ENCODE results near the gene HIRA.

HIRA gene

GRCh38 chr22:19357270-19358105 is 74.0 kb downstream of the HIRA start:
- peak; percentile 49 for DNase-seq (ENCODE audit: low spot score)

DNA sequence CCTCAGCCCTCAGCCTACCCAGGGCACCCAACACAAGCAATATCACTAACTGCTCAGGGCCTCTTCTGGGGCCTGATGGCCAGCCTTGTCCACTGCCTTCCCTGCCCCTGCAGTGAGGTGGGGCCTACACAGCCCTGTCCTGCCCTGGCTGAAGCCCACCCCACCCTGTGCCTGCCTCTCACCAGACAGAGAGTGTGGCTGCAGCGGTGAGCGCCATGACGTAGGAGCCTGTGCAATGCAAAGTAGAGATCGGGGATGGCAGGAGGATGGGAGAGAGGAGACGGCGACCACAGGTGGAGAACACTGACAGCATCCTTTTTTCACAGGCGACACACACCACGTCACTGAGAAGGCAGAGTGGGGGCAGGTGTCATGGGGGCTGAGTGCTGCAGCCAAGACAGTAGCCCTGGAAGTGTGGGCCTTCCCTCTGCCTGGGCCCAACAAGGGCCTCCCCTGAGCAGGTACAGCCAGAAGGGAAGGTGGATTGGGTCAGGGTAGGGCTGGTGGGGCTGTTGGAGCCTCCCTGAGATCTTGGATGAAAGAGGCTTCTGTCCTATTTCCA is 74.7 kb downstream of the HIRA start:
- DNase-seq (ENCODE audit: low spot score) = no peak

DNA sequence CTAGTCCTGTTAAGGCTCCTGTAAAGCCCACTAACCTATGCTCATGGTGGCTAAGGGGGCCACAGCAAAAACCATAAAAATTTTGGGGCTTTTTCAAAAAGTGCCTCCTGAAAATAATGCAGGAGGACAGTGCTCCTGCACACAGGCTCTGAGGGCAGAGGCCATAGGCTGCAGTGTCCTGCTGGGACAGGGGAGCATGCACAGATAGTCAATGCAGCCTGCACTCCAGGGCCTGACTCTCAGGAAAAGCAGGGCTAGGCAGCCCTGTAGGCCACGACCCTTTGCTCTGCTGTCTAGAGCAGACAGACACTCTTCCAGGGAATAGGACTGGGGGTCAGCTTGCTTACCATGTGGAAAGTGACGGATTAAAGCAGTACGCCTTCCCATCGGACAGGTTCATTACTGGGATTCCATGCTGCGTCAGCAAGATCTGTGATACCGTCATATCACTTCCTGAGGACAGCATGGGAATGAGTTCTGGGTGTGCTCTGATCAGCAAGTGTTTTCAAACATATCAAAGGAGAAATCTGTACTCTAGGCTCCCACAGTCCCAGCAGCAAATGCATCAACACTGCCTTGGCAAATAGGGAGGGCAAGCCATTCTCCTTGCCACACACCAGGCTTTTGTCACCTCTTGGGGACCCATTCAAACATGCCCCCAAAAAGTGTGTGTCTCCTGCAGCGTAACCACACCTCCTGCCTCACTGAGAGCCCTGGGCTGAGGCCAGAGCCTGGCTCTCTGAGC is 75.9 kb downstream of the HIRA start:
- no peak for DNase-seq (ENCODE audit: low spot score)

GRCh38 chr22:19354201-19354600 is 77.3 kb downstream of the HIRA start:
- DNase-seq (ENCODE audit: low spot score) = no peak

GRCh38 chr22:19353363-19354131 is 78.0 kb downstream of the HIRA start:
- DNase-seq (ENCODE audit: low spot score) = no peak

- DNase-seq (ENCODE audit: low spot score) = no peak
These were observed 78.8 kb downstream of the HIRA start for GRCh38 chr22:19352766-19353165.

DNA sequence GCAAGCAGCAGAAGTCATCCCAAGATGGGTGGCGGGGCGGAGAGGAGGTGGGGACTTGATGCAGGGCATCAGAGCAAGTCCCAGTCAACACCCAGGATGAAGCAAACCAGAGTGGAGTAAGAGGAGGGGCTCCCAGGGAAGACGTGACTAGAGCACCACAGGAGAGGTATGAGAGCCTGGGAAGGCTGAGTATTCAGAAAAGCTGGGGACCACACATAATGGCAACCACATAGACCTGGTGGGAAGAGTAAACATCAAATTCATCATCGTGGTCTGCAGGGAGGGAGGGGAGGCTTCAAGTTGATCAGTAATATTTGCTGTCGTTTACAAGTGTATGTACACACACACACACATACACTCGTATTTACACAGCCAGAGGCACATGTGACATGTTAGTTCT is 79.3 kb downstream of the HIRA start:
- DNase-seq (ENCODE audit: low spot score) = no peak

GRCh38 chr22:19351604-19352003 is 79.9 kb downstream of the HIRA start:
- DNase-seq (ENCODE audit: low spot score) = no peak

DNA sequence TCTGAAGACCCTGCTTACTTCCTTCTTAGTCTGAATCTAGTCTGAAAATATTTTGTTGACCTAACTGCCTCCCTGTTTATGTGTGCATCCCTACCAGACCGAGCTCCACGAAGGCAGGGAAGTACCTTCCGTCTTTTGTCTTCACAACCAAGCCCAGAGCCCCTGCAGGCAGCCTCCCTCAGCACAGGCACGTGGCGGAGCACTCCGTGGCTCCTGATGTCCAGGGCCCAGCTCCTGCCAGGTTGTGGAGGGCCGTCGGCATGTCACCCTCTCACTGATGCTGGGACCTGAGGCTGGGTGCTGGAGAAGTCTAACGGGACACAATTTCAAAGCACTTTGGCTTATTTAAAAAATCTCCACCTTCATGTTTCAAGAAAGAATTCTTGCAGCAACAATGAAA is 80.6 kb downstream of the HIRA start:
- DNase-seq (ENCODE audit: low spot score) = no peak

GRCh38 chr22:19350476-19350859 is 81.1 kb downstream of the HIRA start:
- no peak for DNase-seq (ENCODE audit: low spot score)

DNA sequence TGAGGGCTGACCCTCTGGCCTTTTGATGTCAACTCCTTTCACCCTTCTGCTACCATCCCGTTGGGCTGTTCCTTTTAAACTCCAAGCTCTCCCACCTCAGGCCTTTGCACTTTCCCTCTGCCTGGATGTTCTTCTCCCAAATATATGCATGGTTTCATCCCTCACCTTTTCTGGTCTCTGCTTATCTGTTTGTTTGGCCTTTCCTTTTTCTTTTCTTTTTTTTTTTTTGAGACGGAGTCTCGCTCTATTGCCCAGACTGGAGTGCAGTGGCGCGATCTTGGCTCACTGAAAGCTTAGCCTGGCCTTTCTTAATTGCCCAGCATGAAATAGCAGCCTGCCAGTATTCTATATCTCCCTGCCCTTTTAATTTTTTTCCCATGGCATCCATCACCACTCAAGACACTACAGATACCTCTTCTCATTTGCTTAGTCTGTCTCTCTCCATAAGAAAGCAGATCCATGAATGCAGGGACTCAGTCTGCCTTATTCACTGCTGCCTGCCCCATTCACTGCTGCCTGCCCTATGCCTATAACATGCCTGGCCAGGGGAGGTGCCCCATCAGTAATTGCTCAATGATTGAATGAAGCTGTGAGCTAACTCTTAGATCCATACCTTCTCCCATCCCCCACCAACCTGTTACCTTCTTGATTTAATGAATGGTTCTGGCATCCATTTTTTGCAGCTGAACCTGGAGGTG is 81.6 kb downstream of the HIRA start:
- DNase-seq (ENCODE audit: low spot score) = no peak

GRCh38 chr22:19346677-19347265 is 84.8 kb downstream of the HIRA start:
- no peak for DNase-seq (ENCODE audit: low spot score)

DNA sequence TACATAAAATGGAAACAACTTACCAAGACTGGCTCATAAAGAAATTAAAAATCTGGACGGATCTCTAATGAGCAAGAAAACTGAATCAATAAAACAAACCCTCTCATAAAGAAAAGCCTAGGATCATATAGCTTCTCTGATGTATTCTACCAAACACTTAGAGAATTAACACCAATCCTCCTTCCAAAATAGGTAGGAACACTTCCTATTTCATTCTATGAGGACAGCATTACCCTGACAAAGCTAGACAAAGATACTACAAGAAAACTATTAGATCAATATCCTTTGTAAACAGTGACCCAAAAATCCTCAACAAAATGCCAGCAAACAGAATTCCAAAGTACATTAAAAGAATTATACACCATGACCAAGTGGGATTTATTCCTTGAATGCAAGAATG is 87.1 kb downstream of the HIRA start:
- no peak for DNase-seq (ENCODE audit: low spot score)

DNA sequence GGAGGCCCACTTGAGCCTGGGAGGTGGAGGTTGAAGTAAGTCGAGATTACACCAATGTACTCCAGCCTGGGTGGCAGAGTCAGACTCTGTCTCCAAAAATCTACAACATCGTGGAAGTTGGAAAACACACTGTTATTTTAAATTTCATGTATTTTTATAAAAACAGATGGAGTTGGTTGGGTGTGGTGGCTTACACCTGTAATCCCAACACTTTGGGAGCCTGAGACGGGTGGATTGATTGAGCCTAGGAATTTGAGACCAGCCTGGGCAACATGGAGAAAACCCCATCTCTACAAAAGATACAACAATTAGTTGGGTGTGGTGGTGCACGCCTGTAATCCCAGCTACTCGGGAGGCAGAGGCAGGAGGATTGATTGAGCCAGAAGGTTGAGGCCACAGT is 88.1 kb downstream of the HIRA start:
- DNase-seq (ENCODE audit: low spot score) = no peak

- DNase-seq (ENCODE audit: low spot score) = no peak
These were observed 90.0 kb downstream of the HIRA start for GRCh38 chr22:19341500-19341899.

DNA sequence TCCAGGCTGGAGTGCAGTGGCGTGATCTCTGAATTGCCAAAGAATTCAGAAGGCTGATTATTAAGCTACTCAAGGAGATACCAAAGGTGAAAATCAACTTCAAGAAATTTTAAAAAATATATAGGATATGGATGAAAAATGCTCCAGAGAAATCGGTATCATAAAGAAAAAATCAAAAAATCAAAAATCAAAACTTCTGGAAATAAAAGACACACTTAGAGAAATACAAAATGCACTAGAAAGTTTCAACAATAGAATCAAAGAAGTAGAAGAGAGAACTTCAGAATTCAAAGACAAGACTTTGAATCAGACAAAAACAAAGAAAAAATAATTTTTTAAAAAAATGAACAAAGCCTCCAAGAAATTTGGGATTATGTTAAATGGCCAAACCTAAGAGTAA is 94.4 kb downstream of the HIRA start:
- DNase-seq (ENCODE audit: low spot score) = no peak

GRCh38 chr22:19336133-19337075 is 95.1 kb downstream of the HIRA start:
- no peak for DNase-seq (ENCODE audit: low spot score)

GRCh38 chr22:19331975-19332374 is 99.6 kb downstream of the HIRA start:
- DNase-seq (ENCODE audit: low spot score) = no peak

- DNase-seq (ENCODE audit: low spot score) = no peak
These were observed 100.1 kb downstream of the HIRA start for GRCh38 chr22:19331474-19331873.

DNA sequence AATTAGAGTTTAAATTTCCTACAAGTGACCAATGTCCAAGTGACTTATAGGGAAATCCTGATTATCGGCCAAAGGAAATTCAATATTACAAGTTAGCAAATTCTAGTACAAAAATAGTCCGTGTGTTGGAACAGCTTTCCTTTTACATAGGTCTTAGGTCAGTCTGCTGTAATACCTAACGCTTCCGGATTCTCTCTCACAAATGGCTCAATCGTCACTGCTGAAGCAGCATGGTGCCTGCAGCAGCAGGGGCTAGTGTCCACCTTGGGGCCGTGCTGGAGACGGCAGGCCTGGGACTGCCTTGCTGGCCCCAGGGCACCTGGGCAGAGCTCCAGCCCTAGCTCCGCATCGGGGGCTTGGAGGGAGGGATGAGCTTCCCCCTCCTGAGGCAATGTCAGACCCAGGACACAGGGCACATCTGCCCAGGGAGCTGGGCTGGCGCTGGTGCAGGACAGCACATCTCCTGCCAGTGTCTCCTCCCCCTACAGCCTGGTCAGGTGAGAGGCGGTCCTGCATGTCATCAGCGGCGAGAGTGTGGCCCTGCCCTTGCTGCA is 100.6 kb downstream of the HIRA start:
- no peak for DNase-seq (ENCODE audit: low spot score)
